Measurements from ENCODE around the gene CRISPLD2. TPM values are rescaled to one million over a fixed set of nuclear protein-coding genes. Genes with fewer than 3 reads are reported as not detected.

Gene CRISPLD2
- total and polyA plus RNA-seq, 10 of the 15 experiments (the other 5 are each of a cell fraction or from before 2014, with no cell fraction given) = 0.03 to 0.30 (median 0.08) TPM; not detected in 5

DNA sequence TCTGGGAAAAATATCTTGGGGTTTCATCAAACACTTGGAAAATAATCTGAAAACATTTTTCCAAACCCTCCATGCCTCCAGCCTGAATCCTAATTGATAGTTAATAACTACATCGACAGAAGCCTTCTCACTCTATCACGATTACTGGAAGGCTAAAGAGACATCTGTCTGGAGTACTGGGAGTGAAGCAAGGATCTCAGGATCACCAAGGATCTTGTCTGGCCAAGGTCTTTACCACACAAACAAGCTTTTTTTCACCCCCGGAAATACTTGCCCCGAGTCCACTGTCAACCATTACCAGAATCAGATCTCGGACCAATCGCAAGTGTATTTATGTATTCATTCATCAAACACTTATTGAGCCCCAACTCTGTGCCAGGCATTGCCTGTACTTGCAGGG, 28.3 kb upstream of the CRISPLD2 start:
- Histone ChIP-seq H3K79me2 (ENCODE audit: control insufficient read depth, insufficient read depth, low read length) (no peaks in the 10 kb centered on the region), H3K4me2 (ENCODE audit: control insufficient read depth, insufficient read depth) (no peak overlapping the region), H3K36me3 (ENCODE audit: control insufficient read depth in 2 of 2, insufficient read depth in 2 of 2, low read length in 1 of 2) (no peaks in the 10 kb centered on the region), H2AFZ (ENCODE audit: control insufficient read depth, low read depth, low read length) (no peak overlapping the region), H3K4me3 (no peak overlapping the region), H3K4me1 (ENCODE audit: control insufficient read depth, insufficient read depth, low read length) (no peaks in the 10 kb centered on the region), H3K27ac (ENCODE audit: control insufficient read depth, insufficient read depth) (no peak overlapping the region), H3K9ac (ENCODE audit: control insufficient read depth, insufficient read depth, low read length) (no peak overlapping the region), H4K20me1 (ENCODE audit: control insufficient read depth, insufficient read depth) (no peaks in the 10 kb centered on the region), H3K9me3 (replicated peaks; ENCODE audit: control insufficient read depth, insufficient read depth, low read length) (no peaks in the 10 kb centered on the region), H3K27me3 (replicated peaks in 1 of 2; ENCODE audit: control insufficient read depth in 2 of 2, insufficient read depth in 2 of 2, low read length in 1 of 2) (no peaks in the 10 kb centered on the region)
- ChIA-PET RAD21 (ENCODE audit: unreplicated experiment) (no interaction called here), CTCF (no interaction called here), SMC1A (ENCODE audit: uncharacterized antibody, unreplicated experiment) (no interaction called here), POLR2A (no interaction called here)
- no peak for ATAC-seq
- in situ Hi-C loops (cut with MboI) (no loop called here), intact Hi-C loops (cut with micrococcal nuclease; ENCODE audit: unreplicated experiment) (no loop called here)
- no peak for FAIRE-seq
- TF ChIP-seq ZNF384 (IDR thresholded peaks at IDR 0.05; ENCODE audit: borderline replicate concordance, low read depth, low read length) (no peak), MYC (IDR thresholded peaks at IDR 0.05; ENCODE audit: insufficient read depth, insufficient read length, insufficient replicate concordance, low read length, severe bottlenecking) (no peak), NFYB (IDR thresholded peaks at IDR 0.05; ENCODE audit: insufficient read depth, low read depth, low read length) (no peak), SP1 (IDR thresholded peaks at IDR 0.05; ENCODE audit: low read depth, low read length) (no peak), MXI1 (IDR thresholded peaks at IDR 0.05; ENCODE audit: low read depth, low read length) (no peak), ZNF207 (IDR thresholded peaks at IDR 0.05; ENCODE audit: borderline replicate concordance) (no peak), SMAD1 (IDR thresholded peaks at IDR 0.05; ENCODE audit: low read depth, partially characterized antibody) (no peak), BACH1 (IDR thresholded peaks at IDR 0.05; ENCODE audit: borderline replicate concordance) (no peak), ZSCAN29 (IDR thresholded peaks at IDR 0.05) (no peak), BRCA1 (IDR thresholded peaks at IDR 0.05; ENCODE audit: low read depth, low read length) (no peak), RCOR1 (conservative IDR thresholded peaks at IDR 0.05; ENCODE audit: low read depth, low read length) (no peak), JUND (IDR thresholded peaks at IDR 0.05; ENCODE audit: low read depth, low read length) (no peak), SIX5 (IDR thresholded peaks at IDR 0.05; ENCODE audit: low read depth, low read length, severe bottlenecking) (no peak)
- TF ChIP-seq, protein P1, sequence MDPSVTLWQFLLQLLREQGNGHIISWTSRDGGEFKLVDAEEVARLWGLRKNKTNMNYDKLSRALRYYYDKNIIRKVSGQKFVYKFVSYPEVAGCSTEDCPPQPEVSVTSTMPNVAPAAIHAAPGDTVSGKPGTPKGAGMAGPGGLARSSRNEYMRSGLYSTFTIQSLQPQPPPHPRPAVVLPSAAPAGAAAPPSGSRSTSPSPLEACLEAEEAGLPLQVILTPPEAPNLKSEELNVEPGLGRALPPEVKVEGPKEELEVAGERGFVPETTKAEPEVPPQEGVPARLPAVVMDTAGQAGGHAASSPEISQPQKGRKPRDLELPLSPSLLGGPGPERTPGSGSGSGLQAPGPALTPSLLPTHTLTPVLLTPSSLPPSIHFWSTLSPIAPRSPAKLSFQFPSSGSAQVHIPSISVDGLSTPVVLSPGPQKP (IDR thresholded peaks at IDR 0.05; ENCODE audit: low read depth, low read length) = no peak
- 97% methylated on average over 6 of the region's 6 CpGs for WGBS (ENCODE audit: insufficient coverage, insufficient replicate concordance, low lambda C conversion rate, missing lambda C conversion rate)
- no peak for DNase-seq (ENCODE audit: low read depth, low spot score)
- BruUV-seq (replicated peaks) = no TSS peak

Data from GM12878 (cell line).